Suppressor macrophage treated with lipopolysaccharide for 1 hour (primary cell): ENCODE results near the gene AVEN.

Experiments
- DNase-seq, 3 donors: peaks; one replicate each; pipeline ENCODE4 v3.0.0-alpha.2; 2020 to 2022

Gene AVEN

DNA sequence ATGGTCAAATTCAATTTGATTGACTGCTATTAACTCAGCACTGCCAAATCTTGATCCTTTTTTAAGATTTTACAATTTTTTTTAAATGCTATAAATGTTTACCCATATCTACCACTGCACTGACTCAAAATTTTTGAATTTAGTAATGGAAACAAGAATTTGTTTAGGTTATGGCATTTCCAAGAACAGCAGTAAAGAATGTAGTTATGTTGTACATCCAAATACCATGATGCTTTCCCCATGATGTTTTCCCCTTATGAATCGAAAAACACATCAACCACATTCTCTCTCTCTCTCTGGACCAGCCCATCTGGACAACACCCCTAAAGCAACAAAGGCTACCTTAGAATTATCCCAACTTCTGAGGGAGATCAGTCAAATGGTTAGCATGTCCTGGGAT is 56.5 kb downstream of the AVEN start:
- DNase-seq = no peak

- no peak for DNase-seq
These were observed 58.8 kb downstream of the AVEN start for GRCh38 chr15:33980159-33980558.

DNA sequence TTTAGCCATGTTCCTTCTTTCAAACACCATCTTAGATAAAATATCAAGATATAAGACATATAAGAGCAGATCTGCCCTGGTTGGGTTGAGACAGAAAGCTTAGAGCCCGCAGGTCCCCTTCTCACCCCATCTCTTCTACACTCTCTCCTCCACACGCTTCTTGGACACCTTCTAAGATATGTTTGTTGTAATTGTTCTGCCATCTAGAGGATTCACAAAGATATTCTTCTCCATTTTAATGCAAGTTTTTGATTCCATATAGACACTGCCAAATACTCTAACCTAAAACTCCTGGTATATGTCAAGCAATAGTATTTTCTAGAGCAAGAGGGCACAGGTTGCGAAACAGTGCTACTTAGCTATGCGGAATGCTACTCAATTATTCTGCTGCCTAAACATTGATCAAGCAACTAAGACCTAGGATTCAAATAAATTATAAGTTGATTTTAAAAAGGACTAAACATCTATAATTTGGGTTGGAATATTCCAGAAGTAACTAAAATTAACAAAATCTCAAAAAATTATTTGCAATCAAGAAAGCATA is 63.9 kb downstream of the AVEN start:
- no peak for DNase-seq

DNA sequence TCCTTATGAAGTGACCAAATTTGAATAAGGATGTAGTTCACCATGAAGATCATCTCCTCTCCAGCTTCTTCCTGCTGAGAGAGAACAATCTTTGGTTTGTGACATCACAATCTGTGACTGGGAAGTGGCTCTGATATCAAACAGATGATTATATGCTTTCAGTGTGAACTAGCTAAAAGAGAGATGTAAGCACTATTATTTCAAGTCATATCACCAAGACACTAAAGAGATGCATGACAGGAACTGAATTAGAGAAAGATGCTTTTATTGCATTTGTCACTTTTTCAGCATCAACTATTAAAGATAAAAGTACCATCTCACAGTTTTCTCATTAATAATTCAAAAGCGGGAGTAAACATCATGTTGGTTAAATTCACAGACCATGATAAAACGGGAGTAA is 67.2 kb downstream of the AVEN start:
- DNase-seq = no peak

- no peak for DNase-seq
These were observed 70.2 kb downstream of the AVEN start for GRCh38 chr15:33968821-33969220.

- DNase-seq = no peak
These were observed 70.8 kb downstream of the AVEN start, which contains the start of gene CHRM5 for GRCh38 chr15:33968224-33968623. TSS of gene CHRM5 (plus strand) at chr15:33968497. CDS start at chr15:34062718, 94,221 bp downstream.

DNA sequence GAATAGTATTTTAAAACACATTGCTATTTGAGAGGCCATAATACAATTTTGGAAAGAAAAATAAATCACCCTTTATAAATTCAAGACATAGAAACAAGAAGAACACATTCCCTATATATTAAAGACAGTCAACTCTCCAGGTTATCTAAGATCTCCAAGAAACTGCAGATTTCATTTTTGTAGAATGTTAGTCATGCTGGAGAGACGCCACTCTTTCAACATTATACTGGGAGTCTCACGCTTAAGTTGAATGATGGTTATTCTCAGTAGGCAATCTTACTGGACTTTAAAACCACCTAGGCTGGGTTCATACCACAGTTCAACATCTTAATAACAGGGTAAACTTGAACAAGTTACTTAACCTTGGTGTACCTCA is 74.4 kb downstream of the AVEN start:
- DNase-seq = no peak

DNA sequence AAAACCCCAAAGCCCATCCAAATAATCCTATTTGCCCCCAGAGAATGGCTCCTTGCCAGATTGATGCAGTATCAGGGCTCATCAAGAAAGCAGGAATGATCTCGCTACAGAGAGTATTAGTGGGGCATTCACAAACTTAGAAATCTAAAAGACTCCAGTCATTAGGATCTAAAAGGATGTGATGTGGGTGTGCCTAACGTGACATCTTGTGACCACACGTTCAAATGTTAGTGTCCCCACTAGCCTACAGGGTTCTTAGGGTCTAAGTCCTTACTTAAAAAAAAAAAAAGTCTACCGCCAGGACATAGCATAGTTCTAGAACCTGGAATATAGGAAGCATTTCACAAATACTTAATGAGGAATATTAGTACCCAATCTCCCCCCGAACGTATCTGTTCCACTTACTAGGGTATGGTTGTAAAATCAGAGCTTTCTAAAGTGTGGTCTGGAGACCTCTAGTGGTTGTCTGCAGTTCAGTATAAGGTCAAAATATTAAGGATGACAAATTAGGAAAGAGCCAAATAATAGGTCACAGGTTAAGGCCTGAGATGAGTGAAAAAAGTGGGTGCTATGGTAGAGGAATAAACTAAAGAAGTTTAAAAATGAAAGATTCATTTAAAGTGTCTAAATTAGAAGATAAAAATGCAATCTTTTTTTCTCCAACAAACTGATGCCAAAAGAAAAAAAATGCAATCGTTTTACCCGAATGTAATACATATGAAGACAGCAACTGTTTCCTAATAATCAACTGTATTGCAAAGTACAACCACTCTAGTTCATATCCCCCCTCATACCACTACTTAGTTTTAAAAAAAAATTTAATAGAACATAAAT is 75.0 kb downstream of the AVEN start:
- peak; percentile 28 to 52 (median 38) for DNase-seq

- no peak for DNase-seq
These were observed 78.5 kb downstream of the AVEN start for GRCh38 chr15:33960549-33960935.

DNA sequence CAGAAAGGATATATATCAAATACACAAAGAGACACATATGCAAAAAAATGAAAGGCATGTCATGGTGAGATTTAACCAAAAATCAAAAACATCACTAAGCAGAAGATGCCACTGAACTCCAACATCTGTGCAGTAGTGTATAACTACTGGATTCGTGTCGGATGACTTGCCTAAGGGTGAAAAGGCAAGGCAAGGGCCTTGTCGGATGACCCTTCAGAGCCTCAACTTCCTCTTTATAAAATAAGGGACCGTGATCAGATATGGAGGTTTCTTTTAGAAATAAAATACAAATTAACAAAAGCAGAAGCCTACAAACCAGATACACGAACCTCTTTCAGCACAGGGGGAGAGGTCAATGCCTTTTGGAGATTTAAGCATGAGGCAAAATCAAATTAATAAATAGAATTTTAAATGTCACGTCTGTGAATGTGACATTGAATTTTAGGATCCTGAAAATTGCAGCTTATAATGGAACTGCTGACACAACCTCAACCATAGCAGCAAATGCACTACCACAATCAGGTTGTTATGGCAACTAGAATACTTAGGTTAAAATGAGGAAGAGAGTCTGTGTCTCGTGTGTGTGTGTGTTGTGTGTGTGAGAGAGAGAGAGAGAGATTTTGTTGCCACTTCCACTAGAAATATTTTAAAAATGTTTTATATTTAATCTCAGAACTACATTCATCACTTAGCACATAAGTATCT is 79.0 kb downstream of the AVEN start:
- peak; percentile 25 to 53 (median 37) for DNase-seq

- DNase-seq = no peak
These were observed 82.6 kb downstream of the AVEN start for GRCh38 chr15:33956397-33956796.

DNA sequence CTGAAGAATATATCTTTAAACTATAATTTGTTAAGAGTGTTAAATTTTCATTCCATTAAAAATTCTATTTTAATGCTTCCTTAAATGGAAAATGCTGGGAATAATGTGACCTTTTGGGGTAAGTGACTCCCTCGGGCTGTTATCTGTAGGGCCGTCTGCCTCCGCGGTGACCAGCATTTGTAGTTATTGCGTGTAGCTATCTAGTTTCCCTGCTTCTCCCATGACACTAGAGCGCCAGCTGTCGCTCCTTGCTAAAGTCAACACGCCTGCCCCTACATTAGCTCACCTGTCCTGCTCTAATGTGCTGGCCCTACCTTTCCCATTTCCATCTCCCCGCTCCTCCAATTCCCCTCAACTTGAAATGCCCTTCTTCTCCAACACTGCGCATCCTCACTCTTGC is 83.1 kb downstream of the AVEN start:
- DNase-seq = no peak

- DNase-seq = no peak
These were observed 92.9 kb downstream of the AVEN start for GRCh38 chr15:33946152-33946551.

DNA sequence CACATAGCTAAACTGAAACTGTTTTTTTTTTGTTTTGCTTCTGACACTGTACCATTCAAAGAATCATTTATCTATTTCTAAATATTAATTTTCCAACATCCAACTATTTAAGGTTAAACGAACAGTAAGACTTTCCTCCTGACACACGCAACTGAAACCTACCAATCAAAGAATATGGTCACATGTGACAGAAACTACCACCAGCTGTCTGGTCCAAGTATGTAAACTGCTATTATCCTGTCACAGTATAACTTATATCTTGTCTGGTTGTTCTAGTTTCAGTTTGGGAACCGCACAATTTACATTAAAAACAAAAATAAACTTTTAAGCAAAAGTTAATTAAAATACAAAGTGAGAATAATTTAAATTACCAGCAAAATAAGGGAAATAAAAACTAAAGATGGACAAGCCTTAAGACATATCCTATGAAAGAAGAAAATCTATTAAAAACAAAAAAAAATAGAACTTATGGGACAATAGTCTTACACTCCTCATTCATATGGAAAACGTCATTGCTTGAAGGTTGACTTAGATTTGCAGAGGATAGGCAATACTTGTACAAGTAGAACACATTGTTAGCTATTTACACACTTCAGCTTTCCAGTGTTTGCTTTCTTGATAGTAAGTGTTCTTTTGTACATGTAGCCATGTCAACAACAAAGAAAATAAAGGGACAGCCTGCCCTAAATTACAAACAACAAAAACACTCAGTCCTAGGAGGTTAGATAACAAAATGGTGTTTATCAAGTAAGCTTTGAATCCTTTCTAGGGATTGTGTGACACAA is 97.5 kb downstream of the AVEN start:
- no peak for DNase-seq

GRCh38 chr15:33934921-33935320 is 104.1 kb downstream of the AVEN start:
- DNase-seq = no peak

- no peak for DNase-seq
These were observed 104.6 kb downstream of the AVEN start for GRCh38 chr15:33934396-33934795.

GRCh38 chr15:33932734-33933133 is 106.3 kb downstream of the AVEN start:
- DNase-seq = no peak

DNA sequence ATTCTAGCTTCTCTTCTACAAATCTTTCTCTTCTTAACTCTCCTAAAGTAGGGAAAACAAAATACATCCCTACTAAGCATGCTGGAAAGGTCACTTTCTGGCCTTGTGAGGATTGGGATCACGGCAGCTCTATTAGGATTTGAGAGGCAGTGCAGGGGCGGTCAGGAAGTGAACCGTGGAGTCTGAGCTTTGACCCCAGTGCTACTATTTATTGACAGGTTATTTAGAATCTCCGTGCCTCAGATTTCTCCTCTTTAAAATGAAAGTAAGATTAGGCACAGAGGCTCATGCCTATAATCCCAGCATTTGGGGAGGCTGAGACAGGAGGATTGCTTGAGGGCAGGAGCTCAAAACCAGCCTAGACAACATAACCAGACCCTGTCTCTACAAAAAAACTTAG is 112.7 kb downstream of the AVEN start:
- no peak for DNase-seq

DNA sequence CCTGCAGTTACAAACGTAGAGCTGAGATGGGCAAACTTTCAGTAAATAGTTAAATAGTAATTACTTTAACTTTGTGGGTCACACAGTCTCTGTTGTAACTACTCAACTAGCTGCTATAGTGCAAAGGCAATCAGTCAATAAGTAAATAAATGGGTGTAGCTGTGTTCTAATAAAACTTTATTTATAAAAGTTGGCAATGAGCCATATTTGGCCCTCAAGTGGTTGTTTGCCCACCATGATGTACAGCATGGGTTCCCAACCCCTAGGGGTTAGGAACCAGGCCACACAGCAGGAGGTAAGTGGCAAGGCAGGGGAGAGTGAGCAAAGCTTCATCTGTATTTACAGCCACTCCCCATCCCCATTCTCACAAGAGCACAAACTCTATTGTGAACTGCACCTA is 115.6 kb downstream of the AVEN start:
- no peak for DNase-seq

GRCh38 chr15:33915571-33916407 is 123.2 kb downstream of the AVEN start:
- no peak for DNase-seq

DNA sequence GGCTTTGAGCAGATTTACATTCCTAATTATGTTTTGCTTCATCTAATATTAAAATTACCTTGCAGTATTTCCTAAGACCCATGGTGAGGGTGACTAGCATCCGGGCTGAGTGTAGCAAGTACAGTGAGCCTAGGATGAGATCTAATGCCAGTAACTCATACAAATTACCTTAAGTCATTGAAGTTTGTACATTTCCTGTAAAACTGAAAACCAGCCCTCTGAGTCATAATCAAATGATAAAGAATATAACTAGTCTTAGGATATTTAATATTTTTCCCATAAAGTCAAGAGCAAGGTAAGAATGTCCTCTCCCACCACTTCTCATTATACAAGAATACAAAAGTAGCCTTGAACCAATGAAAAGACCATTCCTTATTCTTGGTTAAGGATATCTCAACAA is 125.5 kb downstream of the AVEN start:
- DNase-seq = no peak

GRCh38 chr15:33912326-33912725 is 126.7 kb downstream of the AVEN start:
- DNase-seq = no peak
